GM03348 (cell line): ENCODE measurements around the gene SNRNP200.

Experiments
- DNase-seq: peaks from one replicate; pipeline ENCODE4 v3.0.0; 2012; ENCODE audit warnings: low spot score

SNRNP200 gene

DNA sequence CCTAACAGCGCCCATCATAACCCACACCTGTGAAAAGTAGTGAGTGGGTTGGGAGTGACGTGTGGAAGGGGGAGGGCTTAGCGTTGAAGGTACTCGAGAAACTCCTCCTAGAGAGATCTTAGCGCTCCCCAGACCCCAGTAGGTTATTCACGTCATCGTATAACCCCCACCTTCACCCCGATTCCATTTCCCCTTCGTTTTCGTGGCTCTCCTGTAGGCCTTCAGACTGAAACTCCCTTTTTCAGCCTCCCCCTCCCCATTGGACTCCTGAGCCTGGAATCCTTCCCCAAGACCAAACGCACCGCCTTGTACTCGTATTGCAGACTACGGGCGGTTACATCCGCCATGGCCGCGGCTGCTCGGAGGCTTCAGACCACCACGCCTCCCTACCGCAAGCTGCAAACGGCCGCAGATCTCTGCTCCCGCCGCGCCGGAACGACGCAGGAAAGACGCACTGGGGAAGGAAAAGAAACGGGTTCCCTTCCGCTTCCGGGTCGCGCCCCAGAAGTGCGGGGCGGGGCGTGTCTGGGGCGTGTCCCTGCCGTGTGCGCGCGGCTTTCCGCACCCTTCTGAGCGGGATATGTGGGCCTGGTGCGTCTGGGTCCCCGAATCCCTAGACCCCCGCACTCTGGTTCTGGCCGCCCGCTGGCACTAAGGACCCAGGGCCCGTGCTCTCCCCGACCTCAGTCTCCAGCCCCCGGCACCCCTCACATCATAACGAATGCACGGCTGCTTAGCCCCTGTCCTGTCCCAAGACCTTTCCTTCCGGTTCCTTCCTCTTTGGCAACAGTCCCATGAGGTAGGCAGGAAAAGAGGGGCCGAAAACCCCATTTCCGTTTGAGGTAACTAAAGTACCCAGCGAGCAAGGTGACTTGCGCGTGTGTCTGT is at the start of gene SNRNP200:
Gene SNRNP200 (minus strand): TSS at position 456 of the 888 bp plus-strand sequence. CDS start 109 bp downstream, at position 347.
- peak; percentile 94 for DNase-seq

GRCh38 chr2:96354492-96354891 is 49.1 kb upstream of the SNRNP200 start:
- DNase-seq, result no peak

- DNase-seq, result peak; percentile 66
Observed at GRCh38 chr2:96353606-96354101, 48.3 kb upstream of the SNRNP200 start.

DNA sequence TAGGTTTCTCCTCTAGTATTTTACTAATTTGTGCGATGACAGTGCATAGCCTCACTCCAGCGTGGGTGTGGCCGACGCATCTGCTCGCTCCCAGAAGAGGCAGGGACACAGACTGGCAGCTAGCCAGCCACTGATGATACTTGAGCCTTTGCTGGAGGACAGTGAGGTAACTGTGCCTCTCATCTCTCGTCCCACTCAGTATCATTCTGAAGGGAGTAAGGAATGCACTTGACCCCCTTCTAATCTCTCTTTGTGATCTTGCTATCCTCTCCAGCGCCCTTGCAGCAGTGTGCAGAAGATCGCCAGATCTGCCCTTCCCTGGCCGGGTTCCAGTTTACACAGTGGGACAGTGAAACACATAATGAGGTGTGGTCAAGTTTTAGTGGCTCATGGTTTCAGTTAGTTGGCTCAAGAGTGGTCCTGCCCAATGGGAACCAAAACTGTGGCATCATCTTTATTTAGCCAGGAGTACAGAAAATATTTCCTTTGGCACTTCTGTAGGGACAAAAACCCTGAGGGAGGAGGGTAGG is 47.8 kb upstream of the SNRNP200 start:
- peak; percentile 66 for DNase-seq

- DNase-seq, result no peak
Observed at GRCh38 chr2:96347395-96347794, 42.0 kb upstream of the SNRNP200 start.

DNA sequence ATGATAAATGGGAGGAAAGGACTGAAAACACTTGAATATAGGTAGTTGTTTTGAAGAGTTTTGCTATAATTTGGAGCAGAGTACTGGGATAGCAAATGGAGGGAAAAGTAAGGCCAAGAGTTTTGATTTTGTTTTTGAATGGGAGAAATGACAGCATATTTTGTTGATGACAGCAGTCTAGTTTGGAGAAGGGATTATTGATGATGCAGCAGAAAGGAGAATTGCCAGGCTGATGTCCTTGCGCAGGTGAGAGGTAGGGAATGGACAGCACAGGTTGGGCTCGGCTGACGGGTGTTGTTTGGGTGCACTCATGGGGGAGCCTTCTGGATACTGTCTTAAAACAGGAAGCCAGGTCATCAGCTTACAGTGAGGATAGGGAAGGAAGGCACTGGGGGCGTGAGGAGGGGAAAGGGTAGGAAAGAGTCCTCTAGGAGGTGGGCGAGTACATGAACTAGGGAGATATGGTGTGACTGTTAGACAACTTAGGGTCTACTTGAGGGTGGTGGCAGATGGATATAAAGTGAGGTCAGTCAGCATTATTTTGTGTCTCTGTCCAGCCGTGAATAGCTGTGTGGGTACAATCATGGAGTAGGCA is 40.6 kb upstream of the SNRNP200 start:
- DNase-seq, result no peak

- no peak for DNase-seq
Observed at GRCh38 chr2:96345438-96345837, 40.1 kb upstream of the SNRNP200 start.

GRCh38 chr2:96344011-96344410 is 38.7 kb upstream of the SNRNP200 start:
- DNase-seq, result no peak

GRCh38 chr2:96342085-96342484 is 36.7 kb upstream of the SNRNP200 start:
- DNase-seq, result peak; percentile 27

GRCh38 chr2:96341641-96342040 is 36.3 kb upstream of the SNRNP200 start:
- no peak for DNase-seq

DNA sequence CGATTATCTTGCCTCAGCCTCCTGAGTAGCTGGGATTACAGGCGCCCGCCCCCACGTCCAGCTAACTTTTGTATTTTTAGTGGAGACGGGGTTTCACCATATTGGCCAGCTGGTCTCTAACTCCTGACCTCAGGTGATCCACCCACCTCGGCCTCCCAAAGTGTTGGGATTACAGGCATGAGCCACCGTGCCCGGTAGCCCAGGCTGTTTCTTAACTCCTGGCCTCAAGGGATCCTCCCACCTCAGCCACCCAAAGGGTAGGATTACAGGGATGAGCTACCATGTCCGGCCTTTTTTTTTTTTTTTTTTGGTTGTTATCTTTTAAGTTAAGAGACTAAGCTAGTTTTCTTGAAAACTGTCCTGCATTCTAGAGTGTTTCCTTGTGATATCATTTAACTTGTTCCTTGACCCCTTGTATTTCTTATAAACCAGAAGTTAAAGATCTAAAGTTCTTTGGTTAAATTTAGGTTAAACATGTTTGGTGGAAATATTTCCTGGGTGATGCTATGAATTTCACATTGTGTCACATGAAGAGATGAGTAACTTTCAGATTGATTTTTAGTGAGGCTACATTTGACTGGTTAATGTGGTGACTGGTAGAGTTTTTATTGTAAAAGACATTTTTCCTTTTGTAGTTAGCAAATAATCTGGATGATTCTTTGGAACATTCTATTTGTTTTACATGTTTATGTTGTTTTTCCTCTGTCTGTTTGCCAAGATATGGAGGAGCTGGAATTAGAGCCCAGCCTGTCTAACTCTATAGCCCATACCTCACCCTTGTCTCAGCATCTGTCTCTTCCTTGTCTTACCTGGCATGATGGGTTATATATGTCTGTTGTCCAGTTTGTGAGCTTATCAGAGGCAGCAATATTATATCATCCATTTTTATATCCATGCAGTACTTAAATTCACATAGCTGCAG is 35.4 kb upstream of the SNRNP200 start:
- no peak for DNase-seq

GRCh38 chr2:96336873-96337272 is 31.5 kb upstream of the SNRNP200 start:
- DNase-seq, result no peak

GRCh38 chr2:96336104-96336775 is 30.9 kb upstream of the SNRNP200 start:
- DNase-seq, result no peak

GRCh38 chr2:96333708-96334107 is 28.4 kb upstream of the SNRNP200 start:
- DNase-seq, result no peak

DNA sequence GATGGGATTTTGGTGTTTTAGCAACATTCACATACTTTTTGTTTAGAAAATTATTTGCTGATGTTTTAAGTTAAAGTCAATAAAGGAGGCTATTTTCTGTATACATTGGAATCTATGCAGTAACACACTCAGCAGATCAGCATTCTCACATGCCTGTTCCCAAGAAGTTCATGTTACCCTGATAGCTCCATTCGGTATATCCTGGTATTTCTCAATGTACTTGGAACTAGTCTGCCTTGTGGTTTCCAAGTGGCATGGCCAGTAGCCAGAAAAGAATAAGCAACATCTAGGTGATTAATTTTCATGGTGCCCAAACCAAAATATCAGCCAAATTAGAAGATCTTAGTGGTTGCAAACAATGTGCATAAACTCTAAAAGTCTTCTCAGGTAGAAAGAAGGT is 25.1 kb upstream of the SNRNP200 start:
- peak; percentile 18 for DNase-seq

DNA sequence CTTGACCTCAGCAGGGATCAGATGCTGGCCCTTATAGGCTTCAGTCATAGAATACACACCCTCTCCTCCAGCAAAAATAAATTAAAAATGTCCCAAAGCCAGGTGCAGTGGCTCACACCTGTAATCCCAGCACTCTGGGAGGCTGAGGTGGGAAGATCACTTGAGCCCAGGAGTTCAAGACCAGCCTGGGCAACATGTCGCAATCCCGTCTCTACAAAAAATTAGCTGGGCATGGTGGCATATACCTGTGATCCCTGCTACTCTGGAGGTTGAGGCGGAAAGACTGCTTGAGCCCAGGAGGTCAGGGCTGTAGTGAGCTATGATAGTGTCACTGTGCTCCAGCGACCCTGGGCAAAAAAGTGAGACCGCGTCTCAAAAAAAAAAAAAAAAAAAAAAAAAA is 24.5 kb upstream of the SNRNP200 start:
- DNase-seq, result no peak

GRCh38 chr2:96329456-96329855 is 24.1 kb upstream of the SNRNP200 start:
- DNase-seq, result no peak

GRCh38 chr2:96326990-96327820 is 21.9 kb upstream of the SNRNP200 start:
- no peak for DNase-seq

- DNase-seq, result no peak
Observed at GRCh38 chr2:96326564-96326963, 21.2 kb upstream of the SNRNP200 start.

- DNase-seq, result no peak
Observed at GRCh38 chr2:96325884-96326255, 20.5 kb upstream of the SNRNP200 start.
